HepG2 (cell line): ENCODE data around the gene ARHGEF16.

Experiments used
- HNRNPK ChIP-seq: fragments of 200-400 bp; formaldehyde crosslinking; IDR thresholded peaks from 2 replicates; pipeline ENCODE4 v1.6.1; 2018; ENCODE audit warnings: low read length, low read depth, moderate library complexity, mild to moderate bottlenecking; ENCODE audit not compliant: poor library complexity, severe bottlenecking
- JUNB ChIP-seq: sonication (generic); formaldehyde crosslinking; IDR thresholded peaks from 2 replicates; pipeline ENCODE4 v1.8.0; 2022; ENCODE audit warnings: missing genetic modification reagents, mild to moderate bottlenecking, borderline replicate concordance
- ZNF282 ChIP-seq: fragments of 450-650 bp; IDR thresholded peaks from 2 replicates; pipeline ENCODE4 v1.6.1; 2018; ENCODE audit not compliant: partially characterized antibody
- ZNF33B ChIP-seq: sonication (generic); formaldehyde crosslinking; IDR thresholded peaks from 2 replicates; pipeline ENCODE4 v1.5.1; 2020; ENCODE audit warnings: mild to moderate bottlenecking, missing genetic modification reagents
- TF ChIP-seq, protein P1 (sequence below): sonication (generic); formaldehyde crosslinking; IDR thresholded peaks from 2 replicates; pipeline ENCODE4 v1.4.0; 2020; ENCODE audit warnings: missing genetic modification reagents

DNA sequence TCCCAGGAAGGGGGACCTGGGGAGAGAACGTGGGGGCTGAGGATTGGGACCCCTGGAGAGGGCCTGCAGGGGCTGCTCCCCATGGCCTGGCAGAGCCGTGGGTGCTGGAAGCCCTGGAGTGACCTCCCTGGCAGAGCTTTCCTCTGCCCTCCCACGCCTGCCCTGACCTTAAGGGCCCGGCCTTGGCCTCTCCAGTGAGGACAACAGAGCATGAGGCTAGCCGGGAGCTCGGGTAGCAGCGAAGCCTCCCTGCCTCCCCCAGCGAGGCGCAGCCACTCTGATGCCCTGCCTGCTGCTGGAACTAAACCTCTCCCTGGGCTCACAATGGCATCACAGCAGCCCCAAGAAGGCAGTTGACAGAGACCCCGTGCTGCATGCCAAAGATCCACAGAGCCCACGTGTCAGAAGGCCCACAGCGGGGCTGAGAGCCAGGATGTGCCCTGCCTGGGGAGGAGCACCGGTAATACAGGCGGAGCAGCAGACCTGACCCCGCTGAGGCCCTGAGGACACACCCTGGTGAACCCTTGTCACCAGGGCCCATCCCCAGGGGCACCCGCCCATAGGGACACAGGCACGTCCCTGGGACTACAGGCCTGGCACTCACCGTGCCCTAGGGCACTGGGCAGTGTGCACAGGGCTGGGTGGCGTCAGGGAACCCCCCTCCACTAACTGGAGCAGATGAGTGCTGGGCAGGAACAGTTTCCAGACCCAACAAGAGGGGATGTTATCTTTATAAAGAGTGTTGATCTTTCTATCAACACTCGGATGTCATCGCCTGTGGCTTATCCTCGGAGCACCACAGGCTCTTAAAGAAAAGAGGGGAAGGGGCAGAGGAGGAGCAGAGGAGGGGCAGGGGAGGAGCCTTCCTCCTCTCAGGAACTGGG lies 48.4 kb downstream of the ARHGEF16 start:
- TF ChIP-seq ZNF33B (CRISPR knock-in tag) (no peak), JUNB (CRISPR knock-in tag) (no peak), HNRNPK (no peak), ZNF282 (no peak)
- TF ChIP-seq, protein P1, sequence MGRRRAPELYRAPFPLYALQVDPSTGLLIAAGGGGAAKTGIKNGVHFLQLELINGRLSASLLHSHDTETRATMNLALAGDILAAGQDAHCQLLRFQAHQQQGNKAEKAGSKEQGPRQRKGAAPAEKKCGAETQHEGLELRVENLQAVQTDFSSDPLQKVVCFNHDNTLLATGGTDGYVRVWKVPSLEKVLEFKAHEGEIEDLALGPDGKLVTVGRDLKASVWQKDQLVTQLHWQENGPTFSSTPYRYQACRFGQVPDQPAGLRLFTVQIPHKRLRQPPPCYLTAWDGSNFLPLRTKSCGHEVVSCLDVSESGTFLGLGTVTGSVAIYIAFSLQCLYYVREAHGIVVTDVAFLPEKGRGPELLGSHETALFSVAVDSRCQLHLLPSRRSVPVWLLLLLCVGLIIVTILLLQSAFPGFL (CRISPR knock-in tag) = no peak
